NCI-H524 treated with DMSO at 0.1 percent for 48 hours (cell line): ENCODE results near the gene ZBTB17.
"Not testable (repeated sequence)": the region's sequence is repeated elsewhere in the genome, so short reads cannot be mapped to it uniquely, and the experiment has no call there.

Experiments used
- DNase-seq: peaks from one replicate; lab custom pipeline; 2025; lab: John Stamatoyannopoulos, UW

The ZBTB17 gene

DNA sequence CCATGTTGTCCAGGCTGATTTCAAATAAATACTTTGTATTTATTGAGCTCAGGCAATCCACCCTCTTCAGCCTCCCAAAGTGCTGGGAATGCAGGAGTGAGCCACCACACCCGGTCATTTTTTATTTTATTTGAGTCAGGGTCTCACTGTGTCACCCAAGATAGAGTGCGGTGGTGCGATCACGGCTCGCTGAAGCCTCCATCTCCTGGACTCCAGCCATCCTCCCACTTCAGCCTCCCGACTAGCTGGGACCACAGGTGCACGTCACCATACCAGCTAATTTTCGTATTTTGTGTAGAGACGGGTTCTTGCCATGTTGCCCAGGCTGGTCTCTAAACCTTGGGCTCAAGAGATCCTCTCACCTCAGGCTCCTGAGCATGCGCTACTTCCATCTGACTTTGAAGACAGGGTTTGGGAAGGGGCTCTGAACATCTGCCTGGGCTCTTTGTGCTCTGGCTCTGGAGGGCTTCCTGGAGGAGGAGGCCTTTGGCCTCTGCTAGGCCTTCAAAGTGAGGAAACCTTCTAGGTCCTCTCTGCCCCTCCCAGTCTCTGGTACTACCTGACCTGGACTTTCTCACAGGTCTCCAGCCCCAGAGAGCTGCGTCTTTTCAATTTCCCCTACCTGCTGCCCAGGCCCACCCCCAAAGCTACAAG, 36.2 kb upstream of the ZBTB17 start:
- no peak for DNase-seq

GRCh38 chr1:16010837-16011236, 34.9 kb upstream of the ZBTB17 start:
- no peak for DNase-seq

DNA sequence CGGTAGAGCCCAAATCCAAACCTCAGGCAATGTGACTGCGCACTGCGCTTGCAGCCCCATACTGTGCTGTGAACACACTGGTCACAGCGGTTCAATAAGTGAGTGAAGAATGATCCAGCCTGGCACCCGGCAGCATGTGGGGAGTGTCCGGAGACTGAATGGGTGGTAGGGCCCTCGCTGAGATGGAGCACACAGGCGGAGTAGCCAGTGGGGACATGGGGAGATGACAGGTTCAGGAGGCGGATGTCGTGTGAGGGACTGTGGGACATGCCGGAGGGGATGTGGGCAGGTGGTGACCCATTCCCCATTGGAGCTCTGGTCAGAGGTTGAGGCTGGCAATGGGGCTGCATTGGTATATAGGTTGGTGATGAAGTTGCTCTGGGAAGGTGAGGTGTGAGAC, 33.8 kb upstream of the ZBTB17 start:
- DNase-seq: no peak

DNA sequence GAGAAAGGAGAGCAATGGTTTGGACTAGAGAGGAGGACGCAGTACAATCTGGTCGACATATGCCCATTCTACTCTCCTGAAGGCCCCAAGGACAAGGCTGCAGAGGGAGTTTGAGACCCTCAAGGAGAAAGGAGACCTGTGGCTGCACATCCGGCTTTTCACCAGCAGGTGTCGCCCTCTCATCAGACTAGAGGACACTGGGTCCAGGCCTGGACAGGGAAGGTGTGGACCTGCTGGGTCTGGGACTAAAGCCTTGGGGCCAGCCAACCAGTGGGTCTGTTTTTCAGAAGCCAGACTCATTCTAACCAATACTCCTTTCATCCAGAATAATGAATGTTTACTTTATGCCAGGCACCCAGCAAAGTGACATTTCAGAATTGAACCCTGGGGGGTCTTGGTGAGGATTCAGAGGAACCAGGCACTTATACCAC, 33.1 kb upstream of the ZBTB17 start:
- DNase-seq: peak; percentile 7

GRCh38 chr1:16007671-16008341, 31.9 kb upstream of the ZBTB17 start:
- DNase-seq: no peak

DNA sequence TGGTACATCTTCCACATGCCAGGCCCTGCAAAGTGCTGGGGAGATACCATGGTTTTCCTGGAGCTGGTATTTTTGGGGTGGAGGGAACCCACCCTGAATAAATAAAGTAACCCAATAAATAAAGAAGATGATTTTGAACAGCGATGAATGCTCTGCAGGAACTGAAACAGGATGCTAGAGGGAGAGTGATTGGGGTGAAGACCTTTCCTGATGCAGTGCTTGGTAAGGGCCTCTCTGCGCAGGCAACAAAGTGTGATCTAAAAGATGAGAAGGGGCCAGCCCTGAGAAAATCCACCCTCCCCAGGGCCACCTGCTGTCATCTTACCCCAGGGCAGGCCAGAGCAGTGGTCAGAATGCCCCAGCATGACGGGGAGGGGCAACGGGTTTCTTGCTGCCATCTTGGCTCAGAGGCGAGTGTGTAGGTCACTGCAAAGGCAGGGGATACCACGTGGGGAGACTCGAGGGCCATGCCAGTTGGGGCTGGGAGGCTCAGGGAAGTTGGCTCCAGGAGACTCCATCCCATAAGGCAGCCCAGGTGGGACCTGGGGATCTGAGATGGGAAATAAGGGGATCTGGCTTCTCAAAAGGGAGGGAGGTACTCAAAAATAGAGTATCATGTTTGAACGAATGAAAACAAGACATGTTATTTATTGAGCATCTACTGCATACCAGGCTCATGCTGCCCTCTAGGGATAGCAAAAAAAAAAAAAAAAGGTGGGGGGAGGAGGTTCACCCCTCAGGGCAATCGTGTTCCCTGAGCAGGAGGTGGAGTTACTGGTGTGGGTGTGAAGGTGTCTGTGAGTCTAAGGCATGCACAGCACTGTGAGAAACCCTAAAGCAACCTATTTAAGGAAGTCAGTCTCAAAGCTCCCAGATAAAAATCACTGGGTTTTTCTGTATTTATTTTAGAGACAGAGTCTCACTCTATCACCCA, 30.9 kb upstream of the ZBTB17 start:
- no peak for DNase-seq

GRCh38 chr1:16006010-16006409, 30.1 kb upstream of the ZBTB17 start:
- no peak for DNase-seq

GRCh38 chr1:16005597-16005996, 29.7 kb upstream of the ZBTB17 start:
- DNase-seq: no peak

DNA sequence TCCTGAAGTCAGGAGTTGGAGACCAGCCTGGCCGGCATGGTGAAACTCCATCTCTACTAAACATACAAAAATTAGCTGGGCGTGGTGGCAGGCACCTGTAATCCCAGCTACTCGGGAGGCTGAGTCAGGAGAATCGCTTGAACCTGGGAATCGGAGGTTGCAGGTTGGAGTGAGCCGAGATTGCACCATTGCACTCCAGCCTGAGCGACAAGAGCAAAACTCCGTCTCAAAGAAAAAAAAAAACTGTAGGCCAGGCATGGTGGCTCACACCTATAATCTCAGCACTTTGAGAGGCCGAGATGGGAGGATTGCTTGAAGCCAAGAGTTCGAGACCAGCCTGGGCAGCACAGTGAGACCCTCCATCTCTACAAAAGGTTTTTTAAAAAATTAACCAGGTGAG, 25.4 kb upstream of the ZBTB17 start:
- not testable (repeated sequence) for DNase-seq

DNA sequence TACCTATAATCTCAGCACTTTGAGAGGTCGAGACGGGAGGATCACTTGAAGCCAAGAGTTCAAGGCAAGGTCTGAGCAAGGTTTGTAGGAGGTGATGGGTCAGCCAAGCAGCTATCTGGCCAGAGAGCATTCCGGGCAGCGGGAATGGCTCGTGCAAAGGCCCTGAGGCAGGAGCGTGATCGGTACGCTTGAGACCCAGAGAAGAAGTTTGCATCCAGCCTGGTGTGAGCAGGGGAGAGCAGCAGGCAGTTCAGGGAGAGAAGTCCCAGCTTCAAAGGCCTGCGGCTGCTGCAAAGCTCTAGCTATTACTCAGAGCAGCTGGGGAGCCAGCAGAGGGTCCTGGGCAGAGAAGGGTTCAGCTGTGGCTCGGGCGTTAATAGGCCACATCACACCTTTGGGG, 23.0 kb upstream of the ZBTB17 start:
- DNase-seq: no peak

DNA sequence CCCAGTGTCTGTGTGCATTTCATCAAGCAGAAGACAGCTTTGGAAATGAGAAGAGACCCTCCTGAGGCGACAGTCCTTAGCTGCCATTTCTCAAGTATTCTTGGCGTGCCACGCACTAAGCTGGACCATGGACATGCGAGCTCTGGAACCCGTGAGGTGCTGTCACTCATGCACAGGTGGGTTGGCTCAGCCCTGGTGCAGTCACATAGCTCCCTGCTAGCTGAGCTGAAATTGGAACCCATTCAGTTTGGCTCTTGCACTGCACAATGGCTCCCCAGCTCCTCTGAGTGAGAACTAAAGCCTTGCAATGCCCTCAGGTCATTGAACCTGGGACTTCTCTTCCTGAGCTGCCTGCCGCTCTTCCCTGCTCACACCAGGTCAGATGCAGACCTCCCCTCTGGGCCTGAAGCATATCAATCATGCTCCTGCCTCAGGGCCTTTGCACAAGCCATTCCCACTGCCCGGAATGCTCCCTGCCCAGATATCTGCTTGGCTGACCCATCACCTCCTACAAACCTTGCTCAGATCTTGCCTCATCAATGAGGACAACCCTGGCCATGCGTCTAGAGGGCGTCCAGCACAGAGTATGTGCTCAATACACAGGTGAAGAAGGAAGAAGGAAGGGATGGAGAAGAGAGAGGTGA, 21.9 kb upstream of the ZBTB17 start:
- no peak for DNase-seq

- no peak for DNase-seq
Observed at GRCh38 chr1:15997076-15997585, 21.2 kb upstream of the ZBTB17 start.

DNA sequence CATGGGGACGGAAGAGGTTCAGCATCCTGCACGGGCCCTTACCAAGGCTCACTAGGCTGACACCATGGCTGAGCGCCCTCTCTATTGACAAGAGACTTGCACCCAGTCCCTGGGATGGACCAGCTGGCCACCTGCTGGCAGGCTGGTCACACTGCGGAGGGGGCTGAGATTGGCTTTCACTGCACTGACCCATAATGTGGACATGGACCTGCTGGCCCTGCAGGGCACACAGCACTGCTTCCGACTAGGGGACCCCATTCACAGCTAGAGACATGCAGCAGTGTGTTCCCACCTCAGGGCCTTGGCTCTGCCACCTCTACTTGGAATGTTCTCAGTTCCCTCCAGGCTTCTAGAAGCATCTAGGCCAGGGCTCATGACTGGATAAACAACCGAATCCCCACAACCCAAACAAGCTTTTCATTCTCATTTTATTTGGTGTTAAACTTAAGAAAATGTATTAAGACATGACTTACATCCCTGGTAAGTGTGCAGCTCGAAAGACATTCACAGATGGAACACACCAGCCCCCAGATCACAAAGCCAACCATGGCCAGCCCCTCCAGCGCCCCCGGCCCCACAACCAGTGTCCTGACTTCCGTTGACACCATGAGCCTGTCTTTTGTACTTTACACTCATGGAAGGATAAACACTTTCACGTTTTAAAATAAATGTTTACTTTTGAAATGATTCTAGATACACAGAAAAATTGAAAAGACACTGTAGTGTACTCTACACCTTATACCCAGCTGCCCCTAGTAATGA, 18.9 kb upstream of the ZBTB17 start:
- no peak for DNase-seq

- no peak for DNase-seq
Observed at GRCh38 chr1:15994081-15994480, 18.2 kb upstream of the ZBTB17 start.

DNA sequence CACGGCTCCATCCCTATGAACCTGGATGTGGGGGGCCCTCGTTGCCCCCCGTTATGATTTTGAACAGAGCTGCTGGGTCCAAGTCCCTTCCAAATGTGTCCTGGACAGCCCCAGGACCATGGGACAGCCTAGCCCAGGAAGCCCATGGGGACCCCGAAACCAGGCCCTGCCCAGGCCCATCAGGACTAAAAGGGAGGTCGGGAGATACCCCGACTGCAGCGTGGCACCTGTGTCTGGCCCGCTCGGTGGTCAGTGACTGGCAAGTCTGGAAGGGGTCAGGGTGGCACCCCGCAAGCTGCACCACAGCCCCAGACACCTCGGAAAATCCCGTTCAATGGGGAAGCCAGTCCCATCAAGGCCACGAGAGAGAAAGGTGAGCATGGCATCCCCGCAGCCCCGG, 17.8 kb upstream of the ZBTB17 start:
- DNase-seq: no peak

GRCh38 chr1:15992582-15993500, 16.9 kb upstream of the ZBTB17 start:
- no peak for DNase-seq

DNA sequence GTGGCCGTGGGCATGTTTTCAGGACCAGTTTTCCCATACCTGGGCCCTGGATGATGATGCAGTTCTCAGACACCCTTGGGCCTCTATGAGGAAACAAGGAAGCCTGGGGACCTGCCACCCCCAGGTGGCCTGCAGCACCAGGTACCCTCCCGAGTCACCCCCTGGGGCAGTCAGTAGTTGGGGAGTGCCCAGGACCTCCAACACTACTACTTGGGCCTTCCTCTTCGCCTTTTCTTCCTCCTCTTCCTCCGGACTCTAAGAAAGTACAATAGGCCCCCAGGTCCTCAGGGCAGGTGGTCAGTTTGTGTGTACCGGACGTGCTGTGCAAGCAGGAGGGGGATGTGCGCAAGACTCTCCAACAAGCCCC, 16.3 kb upstream of the ZBTB17 start:
- DNase-seq: no peak

DNA sequence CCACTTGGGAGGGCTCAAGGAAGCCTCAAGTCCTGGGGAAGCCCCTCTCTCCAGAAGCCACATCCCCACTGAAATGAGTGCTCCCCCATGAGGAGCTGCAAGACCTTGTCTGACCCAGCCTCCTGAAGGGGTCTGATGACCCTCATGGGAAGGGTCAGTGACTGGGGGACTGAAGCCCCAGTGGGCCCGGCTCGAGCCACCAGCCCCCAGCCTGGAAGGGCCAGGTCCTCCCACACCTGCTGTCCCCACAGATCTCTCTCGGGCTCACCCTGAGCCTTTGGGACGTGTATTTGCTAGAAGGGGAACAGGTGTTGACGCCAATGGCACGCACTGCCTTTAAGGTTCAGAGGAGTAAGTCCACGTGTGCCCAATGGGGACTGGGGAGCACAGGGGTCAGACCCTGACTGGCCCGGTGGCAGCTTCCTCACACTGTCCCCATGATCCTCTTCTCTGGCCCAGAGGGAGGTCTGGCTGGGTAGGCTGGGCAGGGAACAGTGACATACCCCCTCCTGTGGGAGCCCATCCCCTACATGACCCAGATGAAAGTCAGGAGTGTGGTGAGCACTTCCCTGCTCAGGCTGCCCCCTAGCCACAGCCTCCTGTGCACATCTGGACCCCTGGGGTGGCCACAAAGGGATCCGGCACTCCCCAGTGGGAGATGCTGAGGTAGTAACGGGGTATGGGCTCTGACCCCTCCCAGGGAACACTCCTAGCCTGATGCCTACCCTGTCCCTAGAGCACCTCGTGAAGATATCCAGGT, 15.7 kb upstream of the ZBTB17 start:
- no peak for DNase-seq

- DNase-seq: no peak
Observed at GRCh38 chr1:15989776-15990175, 13.9 kb upstream of the ZBTB17 start.
